Coronary artery (tissue), 2 donors: Measurements from ENCODE around the gene SLC6A18.

ENCODE experiments used
- DNase-seq: peaks from one replicate; pipeline ENCODE4 v3.0.0-alpha.2; 2017; ENCODE audit warnings: low spot score
- H3K27ac ChIP-seq, 2 donors: fragments of 200-600 bp; sonication (generic); one replicate each; pipeline ENCODE4 v1.5.1; 2016 to 2019
- H3K4me3 ChIP-seq: fragments of 200-600 bp; sonication (generic); 2 replicates; pipeline ENCODE4 v1.5.1; 2016; ENCODE audit warnings: mild to moderate bottlenecking, moderate library complexity
- CTCF ChIP-seq: fragments of 200-600 bp; sonication (generic); IDR thresholded peaks from one replicate; pipeline ENCODE4 v1.5.1; 2019; ENCODE audit warnings: antibody characterized with exemption

Gene SLC6A18

GRCh38 chr5:1183424-1184162, 41.6 kb upstream of the SLC6A18 start:
- DNase-seq = no peak
- no peak overlapping the region for H3K4me3 ChIP-seq
- no peak overlapping the region for H3K27ac ChIP-seq
- TF ChIP-seq CTCF = no peak

- no peak overlapping the region for H3K27ac ChIP-seq
- no peak overlapping the region for H3K4me3 ChIP-seq
- TF ChIP-seq CTCF = no peak
- no peak for DNase-seq
Observed at GRCh38 chr5:1184163-1184470, 41.1 kb upstream of the SLC6A18 start.

GRCh38 chr5:1184481-1184880, 40.7 kb upstream of the SLC6A18 start:
- no peak for DNase-seq
- no peak overlapping the region for H3K27ac ChIP-seq
- no peak overlapping the region for H3K4me3 ChIP-seq
- TF ChIP-seq CTCF = no peak

GRCh38 chr5:1185038-1185627, 40.0 kb upstream of the SLC6A18 start:
- no peak for DNase-seq
- TF ChIP-seq CTCF = no peak
- H3K4me3 ChIP-seq = no peak overlapping the region
- H3K27ac ChIP-seq = no peak overlapping the region

GRCh38 chr5:1185629-1186350, 39.4 kb upstream of the SLC6A18 start:
- no peak for TF ChIP-seq CTCF
- Histone ChIP-seq H3K4me3 (no peak overlapping the region), H3K27ac (no peak overlapping the region)
- no peak for DNase-seq

GRCh38 chr5:1186351-1187233, 38.6 kb upstream of the SLC6A18 start:
- no peak for DNase-seq
- no peak overlapping the region for H3K4me3 ChIP-seq
- no peak overlapping the region for H3K27ac ChIP-seq
- TF ChIP-seq CTCF = no peak
